ENCODE measurements around the gene FGB. TPM values are rescaled to one million over a fixed set of nuclear protein-coding genes. Genes with fewer than 3 reads are reported as not detected.

Gene FGB
- polyA plus RNA-seq, 3 donors = 10.6 to 190 (median 141) TPM

GRCh38 chr4:154616731-154617130 lies 53.9 kb downstream of the FGB start:
- no peak for DNase-seq (ENCODE audit: low read depth in 3 of 3, low spot score in 2 of 3)

- no peak for DNase-seq (ENCODE audit: low read depth in 3 of 3, low spot score in 2 of 3)
Measured at GRCh38 chr4:154617820-154618317, 55.1 kb downstream of the FGB start.

GRCh38 chr4:154618708-154619315 lies 56.0 kb downstream of the FGB start:
- DNase-seq (ENCODE audit: low read depth in 3 of 3, low spot score in 2 of 3) = no peak

DNA sequence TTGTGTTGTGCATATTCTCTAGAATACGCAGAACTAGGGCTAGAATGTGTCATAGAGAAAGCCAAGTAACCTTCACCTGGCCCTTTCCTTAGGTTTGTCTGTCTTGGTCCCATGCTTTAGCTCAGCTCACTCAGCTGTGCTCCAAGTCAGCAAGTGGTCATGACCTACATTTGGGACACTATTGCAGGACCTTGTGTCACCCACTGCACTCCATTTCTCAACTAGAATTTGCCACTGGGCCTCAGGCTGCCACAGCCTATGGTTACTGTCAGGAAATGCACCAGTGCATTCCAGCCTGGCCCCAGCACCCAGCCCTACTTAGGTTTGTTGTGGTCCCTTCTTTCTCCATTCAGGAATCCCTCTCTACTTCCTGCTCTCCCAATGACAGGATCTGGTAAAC lies 57.3 kb downstream of the FGB start:
- DNase-seq (ENCODE audit: low read depth in 3 of 3, low spot score in 2 of 3) = no peak

Other genes starting within 250 kb of the FGB start
- gene DCHS2, start 71.2 kb upstream of the FGB start, polyA plus RNA-seq (ENCODE audit: insufficient read length in 3 of 3) = 1 to 10 TPM; 4.7 to 7.0 (median 4.9) TPM
- gene PLRG1, start 12.6 kb upstream of the FGB start, polyA plus RNA-seq (ENCODE audit: insufficient read length in 3 of 3) = 100 to 1,000 TPM; 116 to 126 (median 125) TPM
- gene FGA, start 27.7 kb downstream of the FGB start, polyA plus RNA-seq (ENCODE audit: insufficient read length in 3 of 3) = 1 to 10 TPM in 2 of 3 donors, under 1 TPM in 1; 0.08 to 1.4 (median 1.0) TPM
- gene FGG, start 49.6 kb downstream of the FGB start, polyA plus RNA-seq (ENCODE audit: insufficient read length in 3 of 3) = 1 to 10 TPM in 1 of 3 donors, under 1 TPM in 1, not detected in 1; 0.44 to 1.1 TPM
- under 1 TPM; 0.50 to 0.97 (median 0.67) TPM for gene LRAT, start 181.0 kb downstream of the FGB start, polyA plus RNA-seq (ENCODE audit: insufficient read length in 3 of 3)
- under 1 TPM in 2 of 3 donors, not detected in 1; 0.08 to 0.10 TPM for gene RBM46, start 218.3 kb downstream of the FGB start, polyA plus RNA-seq (ENCODE audit: insufficient read length in 3 of 3)